Measurements from ENCODE around the gene MIEF2.
A peak's percentile ranks its signal among the peaks of the same experiment; 100 is the strongest.

DNA sequence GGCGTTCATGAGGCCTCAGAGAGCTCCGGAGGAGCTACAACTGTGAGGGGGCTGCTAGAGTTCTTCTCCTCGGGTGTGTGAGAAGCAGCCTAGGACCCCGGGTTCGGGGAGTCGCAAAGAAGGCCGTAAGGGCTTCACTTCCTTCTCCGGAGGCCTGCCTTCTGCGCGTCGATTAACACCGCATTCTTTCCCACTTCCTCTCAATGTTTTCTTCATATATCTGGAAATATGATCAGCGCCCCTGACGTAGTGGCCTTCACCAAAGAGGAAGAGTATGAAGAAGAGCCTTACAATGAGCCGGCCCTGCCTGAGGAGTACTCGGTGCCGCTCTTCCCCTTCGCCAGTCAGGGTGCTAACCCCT lies 55.1 kb downstream of the MIEF2 start:
- TF ChIP-seq, protein P1, sequence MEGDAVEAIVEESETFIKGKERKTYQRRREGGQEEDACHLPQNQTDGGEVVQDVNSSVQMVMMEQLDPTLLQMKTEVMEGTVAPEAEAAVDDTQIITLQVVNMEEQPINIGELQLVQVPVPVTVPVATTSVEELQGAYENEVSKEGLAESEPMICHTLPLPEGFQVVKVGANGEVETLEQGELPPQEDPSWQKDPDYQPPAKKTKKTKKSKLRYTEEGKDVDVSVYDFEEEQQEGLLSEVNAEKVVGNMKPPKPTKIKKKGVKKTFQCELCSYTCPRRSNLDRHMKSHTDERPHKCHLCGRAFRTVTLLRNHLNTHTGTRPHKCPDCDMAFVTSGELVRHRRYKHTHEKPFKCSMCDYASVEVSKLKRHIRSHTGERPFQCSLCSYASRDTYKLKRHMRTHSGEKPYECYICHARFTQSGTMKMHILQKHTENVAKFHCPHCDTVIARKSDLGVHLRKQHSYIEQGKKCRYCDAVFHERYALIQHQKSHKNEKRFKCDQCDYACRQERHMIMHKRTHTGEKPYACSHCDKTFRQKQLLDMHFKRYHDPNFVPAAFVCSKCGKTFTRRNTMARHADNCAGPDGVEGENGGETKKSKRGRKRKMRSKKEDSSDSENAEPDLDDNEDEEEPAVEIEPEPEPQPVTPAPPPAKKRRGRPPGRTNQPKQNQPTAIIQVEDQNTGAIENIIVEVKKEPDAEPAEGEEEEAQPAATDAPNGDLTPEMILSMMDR (conservative IDR thresholded peaks at IDR 0.05) = no peak
- peak; percentile 88; the same call in 1 of the 2 replicates for TF ChIP-seq ZFX (IDR thresholded peaks at IDR 0.05)
